Neural cell (in vitro differentiated cells): ENCODE results near the gene OXSR1. TPM values are rescaled to one million over a fixed set of nuclear protein-coding genes. Genes with fewer than 3 reads are reported as not detected.

Experiments
- H2AFZ ChIP-seq: fragments of 200-600, 300-800 bp; sonication (generic), shearing (Covaris generic); 2 replicates; pipeline ENCODE4 v1.6.0; 2014; ENCODE audit warnings: low read depth, mild to moderate bottlenecking, antibody characterized with exemption, low read length, moderate library complexity
- H3F3A ChIP-seq: fragments of 200-600 bp; shearing (Covaris generic); 2 replicates; pipeline ENCODE4 v1.6.1; 2016; ENCODE audit warnings: mild to moderate bottlenecking, moderate library complexity, mixed read lengths, antibody characterized with exemption, low read length; ENCODE audit not compliant: insufficient read depth, poor library complexity, severe bottlenecking
- H3K27ac ChIP-seq: fragments of 200-600, 300-800 bp; sonication (generic), shearing (Covaris generic); 2 replicates; pipeline ENCODE4 v1.5.1; 2014; ENCODE audit warnings: mild to moderate bottlenecking, low read length, moderate library complexity
- H3K27me3 ChIP-seq: fragments of 300-800, 200-600 bp; sonication (generic), shearing (Covaris generic); 2 replicates; pipeline ENCODE4 v1.6.0; 2014; ENCODE audit warnings: mild to moderate bottlenecking, low read depth, low read length, moderate library complexity; ENCODE audit not compliant: insufficient read depth
- H3K36me3 ChIP-seq: fragments of 300-800, 200-600 bp; sonication (generic), shearing (Covaris generic); 2 replicates; pipeline ENCODE4 v1.5.1; 2014; ENCODE audit warnings: mild to moderate bottlenecking, antibody characterized with exemption, low read length, moderate library complexity; ENCODE audit not compliant: insufficient read depth
- H3K4me2 ChIP-seq: fragments of 300-800, 200-600 bp; sonication (generic), shearing (Covaris generic); 2 replicates; pipeline ENCODE4 v1.6.0; 2014; ENCODE audit warnings: mild to moderate bottlenecking, low read length
- H3K4me3 ChIP-seq: fragments of 300-800, 200-600 bp; sonication (generic), shearing (Covaris generic); 2 replicates; pipeline ENCODE4 v1.5.1; 2014; ENCODE audit warnings: mild to moderate bottlenecking, low read length, moderate library complexity
- H3K79me2 ChIP-seq: fragments of 200-600 bp; shearing (Covaris generic); replicated peaks from 2 replicates; pipeline ENCODE4 v1.6.0; 2014; ENCODE audit warnings: mild to moderate bottlenecking, low read length, moderate library complexity; ENCODE audit not compliant: insufficient read depth
- H3K9ac ChIP-seq: fragments of 300-800, 200-600 bp; sonication (generic), shearing (Covaris generic); 2 replicates; pipeline ENCODE4 v1.6.1; 2016; ENCODE audit warnings: mild to moderate bottlenecking, low read length, mixed read lengths
- H3K9me2 ChIP-seq: fragments of 200-600 bp; shearing (Covaris generic); 2 replicates; pipeline ENCODE4 v1.6.1; 2016; ENCODE audit warnings: mild to moderate bottlenecking, low read length, mixed read lengths; ENCODE audit not compliant: insufficient read depth
- H3K9me3 ChIP-seq: fragments of 200-600, 300-800 bp; sonication (generic), shearing (Covaris generic); 2 replicates; pipeline ENCODE4 v1.6.1; 2016; ENCODE audit warnings: mild to moderate bottlenecking, mixed run types, low read length, moderate library complexity, mixed read lengths
- H4K20me1 ChIP-seq: fragments of 200-600 bp; shearing (Covaris generic); 2 replicates; pipeline ENCODE4 v1.6.1; 2016; ENCODE audit warnings: mild to moderate bottlenecking, mixed run types; ENCODE audit not compliant: insufficient read depth
- EP300 ChIP-seq: fragments of 450-650 bp; conservative IDR thresholded peaks from 2 replicates; pipeline ENCODE4 v1.6.1; 2014; ENCODE audit warnings: antibody characterized with exemption, mild to moderate bottlenecking, moderate library complexity; ENCODE audit not compliant: poor library complexity, severe bottlenecking
- EZH2 ChIP-seq: fragments of 200-600, 300-800 bp; shearing (Covaris generic), sonication (generic); IDR thresholded peaks from 2 replicates; pipeline ENCODE4 v1.6.1; 2014; ENCODE audit warnings: antibody characterized with exemption, low read length, borderline replicate concordance, mild to moderate bottlenecking; ENCODE audit not compliant: insufficient read depth, poor library complexity, severe bottlenecking
- MXI1 ChIP-seq: fragments of 450-650 bp; conservative IDR thresholded peaks from 2 replicates; pipeline ENCODE4 v1.6.1; 2014; ENCODE audit warnings: antibody characterized with exemption, mild to moderate bottlenecking; ENCODE audit not compliant: poor library complexity, severe bottlenecking
- POLR2AphosphoS5 ChIP-seq: IDR thresholded peaks from 2 replicates; pipeline ENCODE4 v1.6.1; 2012
- RAD21 ChIP-seq: fragments of 450-650 bp; conservative IDR thresholded peaks from 2 replicates; pipeline ENCODE4 v1.6.1; 2014; ENCODE audit warnings: antibody characterized with exemption, mild to moderate bottlenecking, moderate library complexity
- REST ChIP-seq: IDR thresholded peaks from 2 replicates; pipeline ENCODE4 v1.6.1; 2012; ENCODE audit warnings: borderline replicate concordance
- SMC3 ChIP-seq: fragments of 450-650 bp; conservative IDR thresholded peaks from 2 replicates; pipeline ENCODE4 v1.6.1; 2014; ENCODE audit warnings: antibody characterized with exemption, mild to moderate bottlenecking, moderate library complexity; ENCODE audit not compliant: poor library complexity
- TAF1 ChIP-seq: IDR thresholded peaks from 2 replicates; pipeline ENCODE4 v1.6.1; 2012; ENCODE audit warnings: low read depth
- polyA plus RNA-seq: library from polyadenylated mRNA; depleted of rRNA; stranded (reverse); fragments of >200 nt; gene quantifications from 2 replicates; pipeline ENCODE4 v1.2.3, GENCODE V29; 2014
- TF ChIP-seq, protein P1 (sequence below): fragments of 450-650 bp; IDR thresholded peaks from 2 replicates; pipeline ENCODE4 v1.5.1; 2014; ENCODE audit warnings: antibody characterized with exemption, mild to moderate bottlenecking, moderate library complexity; ENCODE audit not compliant: poor library complexity, severe bottlenecking

OXSR1 gene
- polyA plus RNA-seq, 1 donor from 2014 or later = 50.8 TPM

GRCh38 chr3:38265604-38266307 is 100.4 kb downstream of the OXSR1 start, which contains the start of gene SLC22A13:
TSS of gene SLC22A13 (plus strand) at chr3:38265812. CDS start at chr3:38265861, 49 bp downstream.
- Histone ChIP-seq H3K9me3 (no peaks in the 10 kb centered on the region), H4K20me1 (no peaks in the 10 kb centered on the region)

DNA sequence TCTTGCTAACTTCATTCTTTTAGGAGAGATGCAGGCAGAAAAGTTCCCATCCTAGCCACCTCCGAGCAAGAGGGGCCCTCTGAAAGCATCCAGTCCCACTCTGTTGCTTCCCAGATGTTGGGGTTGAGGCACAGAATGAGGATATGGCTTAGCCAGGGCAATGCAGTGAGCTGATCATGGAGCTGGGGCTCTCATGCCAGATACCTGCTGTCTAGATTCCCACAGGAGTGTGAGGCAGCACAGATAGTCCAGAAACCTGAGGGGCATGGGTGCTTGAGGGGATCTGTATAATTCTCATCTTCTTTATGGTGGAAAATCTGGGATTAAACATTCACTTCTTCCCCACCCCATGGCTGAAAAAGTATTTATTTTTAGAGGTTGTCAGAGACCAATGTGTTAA is 101.5 kb downstream of the OXSR1 start:
- no peak overlapping the region for H3K27ac ChIP-seq
- no peaks in the 10 kb centered on the region for H3K9me2 ChIP-seq
- no peak overlapping the region for H2AFZ ChIP-seq
- no peaks in the 10 kb centered on the region for H3F3A ChIP-seq
- no peak overlapping the region for H3K9ac ChIP-seq
- H3K79me2 ChIP-seq = no peaks in the 10 kb centered on the region
- H3K9me3 ChIP-seq = no peaks in the 10 kb centered on the region
- H3K27me3 ChIP-seq = no peaks in the 10 kb centered on the region
- no peak overlapping the region for H3K4me2 ChIP-seq
- H3K4me3 ChIP-seq = no peak overlapping the region
- H3K36me3 ChIP-seq = no peaks in the 10 kb centered on the region
- no peaks in the 10 kb centered on the region for H4K20me1 ChIP-seq
- TF ChIP-seq EP300 (no peak), MXI1 (no peak), TAF1 (no peak), SMC3 (no peak), POLR2AphosphoS5 (no peak), RAD21 (no peak), EZH2 (no peak)
- TF ChIP-seq, protein P1, sequence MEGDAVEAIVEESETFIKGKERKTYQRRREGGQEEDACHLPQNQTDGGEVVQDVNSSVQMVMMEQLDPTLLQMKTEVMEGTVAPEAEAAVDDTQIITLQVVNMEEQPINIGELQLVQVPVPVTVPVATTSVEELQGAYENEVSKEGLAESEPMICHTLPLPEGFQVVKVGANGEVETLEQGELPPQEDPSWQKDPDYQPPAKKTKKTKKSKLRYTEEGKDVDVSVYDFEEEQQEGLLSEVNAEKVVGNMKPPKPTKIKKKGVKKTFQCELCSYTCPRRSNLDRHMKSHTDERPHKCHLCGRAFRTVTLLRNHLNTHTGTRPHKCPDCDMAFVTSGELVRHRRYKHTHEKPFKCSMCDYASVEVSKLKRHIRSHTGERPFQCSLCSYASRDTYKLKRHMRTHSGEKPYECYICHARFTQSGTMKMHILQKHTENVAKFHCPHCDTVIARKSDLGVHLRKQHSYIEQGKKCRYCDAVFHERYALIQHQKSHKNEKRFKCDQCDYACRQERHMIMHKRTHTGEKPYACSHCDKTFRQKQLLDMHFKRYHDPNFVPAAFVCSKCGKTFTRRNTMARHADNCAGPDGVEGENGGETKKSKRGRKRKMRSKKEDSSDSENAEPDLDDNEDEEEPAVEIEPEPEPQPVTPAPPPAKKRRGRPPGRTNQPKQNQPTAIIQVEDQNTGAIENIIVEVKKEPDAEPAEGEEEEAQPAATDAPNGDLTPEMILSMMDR = no peak

More at GRCh38 chr3:38265604-38266307, 100.4 kb downstream of the OXSR1 start, which contains the start of gene SLC22A13:
- Histone ChIP-seq H2AFZ (no peak within 1 kb of the TSS), H3K27ac (no peak within 1 kb of the TSS), H3K27me3 (no peaks in the 10 kb centered on the region), H3K4me3 (no peak within 1 kb of the TSS), H3K9me2 (no peaks in the 10 kb centered on the region), H3K4me2 (no peak within 1 kb of the TSS), H3K36me3 (no peaks in the 10 kb centered on the region), H3F3A (no peaks in the 10 kb centered on the region), H3K79me2 (no peaks in the 10 kb centered on the region), H3K9ac (no peak within 1 kb of the TSS)
- no peak for TF ChIP-seq REST
- no peak for TF ChIP-seq RAD21
- no peak for TF ChIP-seq EZH2
- TF ChIP-seq EP300 = no peak
- TF ChIP-seq TAF1 = no peak
- no peak for TF ChIP-seq POLR2AphosphoS5
- no peak for TF ChIP-seq SMC3
- TF ChIP-seq, protein P1 = no peak
- TF ChIP-seq MXI1 = no peak
